Measurements from ENCODE around the gene KLRG1. TPM values are rescaled to one million over a fixed set of nuclear protein-coding genes. Genes with fewer than 3 reads are reported as not detected.

The KLRG1 gene
- total RNA-seq, 3 donors from 2014 or later (not counting 1 experiment from before 2014, with no cell fraction given) = 76.3 to 165 (median 86.2) TPM

DNA sequence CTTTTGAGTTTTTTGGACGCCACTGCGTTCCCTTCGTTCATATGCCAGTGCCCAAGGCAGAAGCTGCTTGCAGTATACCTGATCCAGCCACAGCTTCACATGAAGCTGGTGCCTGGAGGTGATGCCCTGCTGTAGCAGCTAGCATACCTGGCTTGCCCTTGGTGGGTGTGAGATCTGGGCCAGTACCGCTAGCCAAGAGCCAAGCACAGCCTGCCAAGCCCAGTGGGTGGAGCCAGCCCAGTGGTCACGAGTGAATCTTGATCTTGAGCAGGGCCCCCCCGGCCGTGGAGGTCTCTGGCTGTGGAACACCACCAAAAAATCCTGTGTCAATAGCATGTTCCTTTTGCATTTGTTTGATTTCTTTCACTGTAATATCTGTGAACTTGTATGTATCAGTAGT lies 32.6 kb upstream of the KLRG1 start:
- Mint-ChIP-seq H3K4me3 (peak overlapping the region; percentile 42), H3K9me3 (peaks cover 0 to 3% of the 10 kb centered on the region in 2 donors), H3K27ac (peak overlapping the region; percentile 95 to 98), H3K36me3 (peaks cover 12% of the 10 kb centered on the region), H3K27me3 (ENCODE audit: low read depth in 2 of 2) (no peaks in the 10 kb centered on the region), H3K4me1 (peaks cover 55 to 60% of the 10 kb centered on the region in 2 donors)
- H3K27me3 ChIP-seq (ENCODE audit: control insufficient read depth, insufficient read depth, low read length) = no peaks in the 10 kb centered on the region
- H3K4me1 ChIP-seq (ENCODE audit: control insufficient read depth, insufficient read depth, low read length) = peaks cover 52% of the 10 kb centered on the region
- TF ChIP-seq, protein P1, sequence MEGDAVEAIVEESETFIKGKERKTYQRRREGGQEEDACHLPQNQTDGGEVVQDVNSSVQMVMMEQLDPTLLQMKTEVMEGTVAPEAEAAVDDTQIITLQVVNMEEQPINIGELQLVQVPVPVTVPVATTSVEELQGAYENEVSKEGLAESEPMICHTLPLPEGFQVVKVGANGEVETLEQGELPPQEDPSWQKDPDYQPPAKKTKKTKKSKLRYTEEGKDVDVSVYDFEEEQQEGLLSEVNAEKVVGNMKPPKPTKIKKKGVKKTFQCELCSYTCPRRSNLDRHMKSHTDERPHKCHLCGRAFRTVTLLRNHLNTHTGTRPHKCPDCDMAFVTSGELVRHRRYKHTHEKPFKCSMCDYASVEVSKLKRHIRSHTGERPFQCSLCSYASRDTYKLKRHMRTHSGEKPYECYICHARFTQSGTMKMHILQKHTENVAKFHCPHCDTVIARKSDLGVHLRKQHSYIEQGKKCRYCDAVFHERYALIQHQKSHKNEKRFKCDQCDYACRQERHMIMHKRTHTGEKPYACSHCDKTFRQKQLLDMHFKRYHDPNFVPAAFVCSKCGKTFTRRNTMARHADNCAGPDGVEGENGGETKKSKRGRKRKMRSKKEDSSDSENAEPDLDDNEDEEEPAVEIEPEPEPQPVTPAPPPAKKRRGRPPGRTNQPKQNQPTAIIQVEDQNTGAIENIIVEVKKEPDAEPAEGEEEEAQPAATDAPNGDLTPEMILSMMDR (IDR thresholded peaks at IDR 0.05) = no peak
- DNase-seq (no peak), ATAC-seq (no peak)
- H3K36me3 ChIP-seq (ENCODE audit: control insufficient read depth, insufficient read depth, low read length) = no peaks in the 10 kb centered on the region
- no peaks in the 10 kb centered on the region for H3K9me3 ChIP-seq (ENCODE audit: control insufficient read depth, insufficient read depth, low read length)
- no peak overlapping the region for H3K4me3 ChIP-seq (ENCODE audit: low read length)
- WGBS (ENCODE audit: insufficient coverage) = 86% methylated on average over 7 of the region's 7 CpGs
- intact Hi-C loops (cut with micrococcal nuclease) = no loop called here
- H3K27ac ChIP-seq (ENCODE audit: low read length) = peak overlapping the region; percentile 34

- TF ChIP-seq, protein P1 (IDR thresholded peaks at IDR 0.05) = no peak
- Mint-ChIP-seq H3K9me3 (peaks cover 0 to 3% of the 10 kb centered on the region in 2 donors), H3K27me3 (ENCODE audit: low read depth in 2 of 2) (no peaks in the 10 kb centered on the region), H3K27ac (peak overlapping the region; percentile 95 to 98), H3K4me3 (peak overlapping the region; percentile 26), H3K36me3 (peaks cover 12% of the 10 kb centered on the region), H3K4me1 (peaks cover 52% of the 10 kb centered on the region in 2 donors)
- no peak for DNase-seq
- no peak for ATAC-seq
- H3K4me1 ChIP-seq (ENCODE audit: control insufficient read depth, insufficient read depth, low read length) = peaks cover 44% of the 10 kb centered on the region
- no peaks in the 10 kb centered on the region for H3K27me3 ChIP-seq (ENCODE audit: control insufficient read depth, insufficient read depth, low read length)
- H3K4me3 ChIP-seq (ENCODE audit: low read length) = no peak overlapping the region
- H3K9me3 ChIP-seq (ENCODE audit: control insufficient read depth, insufficient read depth, low read length) = no peaks in the 10 kb centered on the region
- no peaks in the 10 kb centered on the region for H3K36me3 ChIP-seq (ENCODE audit: control insufficient read depth, insufficient read depth, low read length)
- WGBS (ENCODE audit: insufficient coverage) = 91% methylated on average over 3 of the region's 4 CpGs
- intact Hi-C loops (cut with micrococcal nuclease) = no loop called here
- H3K27ac ChIP-seq (ENCODE audit: low read length) = no peak overlapping the region
Observed at GRCh38 chr12:8957561-8957960, 31.8 kb upstream of the KLRG1 start.

- Histone ChIP-seq H3K4me1 (ENCODE audit: control insufficient read depth, insufficient read depth, low read length) (peaks cover 39% of the 10 kb centered on the region), H3K27me3 (ENCODE audit: control insufficient read depth, insufficient read depth, low read length) (no peaks in the 10 kb centered on the region), H3K36me3 (ENCODE audit: control insufficient read depth, insufficient read depth, low read length) (no peaks in the 10 kb centered on the region), H3K9me3 (ENCODE audit: control insufficient read depth, insufficient read depth, low read length) (no peaks in the 10 kb centered on the region), H3K4me3 (ENCODE audit: low read length) (no peak overlapping the region), H3K27ac (ENCODE audit: low read length) (no peak overlapping the region)
- peak overlapping the region in 1 of 2 donors; percentile 98 for H3K27ac Mint-ChIP-seq
- no peak overlapping the region for H3K4me3 Mint-ChIP-seq
- TF ChIP-seq, protein P1 (IDR thresholded peaks at IDR 0.05) = no peak
- DNase-seq (no peak), ATAC-seq (no peak)
- peaks cover 12% of the 10 kb centered on the region for H3K36me3 Mint-ChIP-seq
- H3K27me3 Mint-ChIP-seq (ENCODE audit: low read depth in 2 of 2) = no peaks in the 10 kb centered on the region
- peaks cover 47% of the 10 kb centered on the region in 2 donors for H3K4me1 Mint-ChIP-seq
- peaks cover 0 to 2% of the 10 kb centered on the region in 2 donors for H3K9me3 Mint-ChIP-seq
- intact Hi-C loops (cut with micrococcal nuclease) = no loop called here
- WGBS (ENCODE audit: insufficient coverage) = no CpG with 5 or more reads among the region's 2 CpGs
Observed at GRCh38 chr12:8958066-8958465, 31.3 kb upstream of the KLRG1 start.

DNA sequence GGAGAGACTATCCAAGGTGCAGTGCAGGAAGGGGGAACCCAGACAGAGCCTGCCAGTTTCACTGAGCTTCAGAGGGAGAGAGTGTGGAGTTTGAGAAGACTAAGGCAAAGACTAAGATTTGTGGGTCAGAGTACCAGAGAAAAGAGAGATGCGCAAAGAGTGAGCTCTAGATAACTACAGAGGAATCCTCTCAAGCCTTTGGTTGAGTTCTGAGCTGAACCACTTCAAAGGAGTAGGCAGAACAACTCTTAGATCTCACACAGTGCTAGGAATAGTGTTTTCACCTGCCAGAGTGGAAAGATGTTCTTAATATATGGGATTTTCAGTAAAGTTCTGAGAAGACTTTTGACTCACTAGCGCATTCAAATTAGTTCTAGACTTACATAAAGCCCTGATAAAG lies 29.2 kb upstream of the KLRG1 start:
- Histone ChIP-seq H3K4me1 (ENCODE audit: control insufficient read depth, insufficient read depth, low read length) (peaks cover 24% of the 10 kb centered on the region), H3K27me3 (ENCODE audit: control insufficient read depth, insufficient read depth, low read length) (no peaks in the 10 kb centered on the region), H3K36me3 (ENCODE audit: control insufficient read depth, insufficient read depth, low read length) (no peaks in the 10 kb centered on the region), H3K4me3 (ENCODE audit: low read length) (no peak overlapping the region), H3K27ac (ENCODE audit: low read length) (no peak overlapping the region), H3K9me3 (ENCODE audit: control insufficient read depth, insufficient read depth, low read length) (no peaks in the 10 kb centered on the region)
- Mint-ChIP-seq H3K27me3 (ENCODE audit: low read depth in 2 of 2) (no peaks in the 10 kb centered on the region), H3K36me3 (peaks cover 19% of the 10 kb centered on the region), H3K9me3 (peaks cover 4 to 5% of the 10 kb centered on the region in 2 donors), H3K27ac (peak overlapping the region in 1 of 2 donors; percentile 39), H3K4me3 (no peak overlapping the region), H3K4me1 (peaks cover 40 to 42% of the 10 kb centered on the region in 2 donors)
- TF ChIP-seq, protein P1 (IDR thresholded peaks at IDR 0.05) = no peak
- 85% methylated on average over 1 of the region's 2 CpGs for WGBS (ENCODE audit: insufficient coverage)
- ATAC-seq = no peak
- DNase-seq = peak in 1 of 2 donors; percentile 66
- intact Hi-C loops (cut with micrococcal nuclease) = no loop called here

Measured in natural killer cell (primary cell).